ENCODE measurements around the gene OGA. TPM values are rescaled to one million over a fixed set of nuclear protein-coding genes. Genes with fewer than 3 reads are reported as not detected.

OGA gene
- total and polyA plus RNA-seq, 9 of the 15 experiments (the other 6 are each of a cell fraction or from before 2014, with no cell fraction given): 13.5 to 73.5 (median 59.5) TPM

GRCh38 chr10:101830322-101831168 lies 12.3 kb upstream of the OGA start (continued):
- TF ChIP-seq STAT6 (CRISPR knock-in tag; IDR thresholded peaks at IDR 0.05): no peak
- TF ChIP-seq ZNF232 (CRISPR knock-in tag; IDR thresholded peaks at IDR 0.05): no peak
- no peak for TF ChIP-seq ZNF584 (CRISPR knock-in tag; IDR thresholded peaks at IDR 0.05; ENCODE audit: low read depth)
- TF ChIP-seq GABPA (tag; conservative IDR thresholded peaks at IDR 0.05; ENCODE audit: low read depth): peak; percentile 66; the same call in 1 of the 2 replicates
- no peak for TF ChIP-seq CBFA2T2 (conservative IDR thresholded peaks at IDR 0.05)
- no peak for TF ChIP-seq POLR2AphosphoS5 (IDR thresholded peaks at IDR 0.05; ENCODE audit: control insufficient read depth, insufficient read depth, low read depth, low read length)
- TF ChIP-seq KDM1A (IDR thresholded peaks at IDR 0.05): no peak
- no peak for TF ChIP-seq GTF2F1 (IDR thresholded peaks at IDR 0.05; ENCODE audit: low read depth, low read length)
- TF ChIP-seq JUND (IDR thresholded peaks at IDR 0.05; ENCODE audit: borderline replicate concordance, low read depth, low read length): no peak
- peak; percentile 73; the same call in 1 of the 3 replicates for TF ChIP-seq JUND (tag; IDR thresholded peaks at IDR 0.05; ENCODE audit: borderline replicate concordance, low read depth, low read length)
- peak; percentile 39; the same call in 1 of the 2 replicates for TF ChIP-seq MAFF (IDR thresholded peaks at IDR 0.05; ENCODE audit: low read length)
- no peak for TF ChIP-seq PURB (CRISPR knock-in tag; IDR thresholded peaks at IDR 0.05; ENCODE audit: low read depth)
- peak; percentile 84 for TF ChIP-seq GABPB1 (CRISPR knock-in tag; IDR thresholded peaks at IDR 0.05)
- no peak for TF ChIP-seq DMBX1 (CRISPR knock-in tag; IDR thresholded peaks at IDR 0.05; ENCODE audit: borderline replicate concordance)
- no peak; the same call in 1 of the 2 replicates for TF ChIP-seq TCF3 (CRISPR knock-in tag; IDR thresholded peaks at IDR 0.05)
- no peak for TF ChIP-seq ZFPM2 (CRISPR knock-in tag; IDR thresholded peaks at IDR 0.05)
- no peak for TF ChIP-seq ZNF778 (CRISPR knock-in tag; IDR thresholded peaks at IDR 0.05)
- peak; percentile 92 for TF ChIP-seq TGIF2 (CRISPR knock-in tag; IDR thresholded peaks at IDR 0.05)
- peak; percentile 76; the same call in 1 of the 2 replicates for TF ChIP-seq CBFB (CRISPR knock-in tag; IDR thresholded peaks at IDR 0.05)
- TF ChIP-seq RAD51 (IDR thresholded peaks at IDR 0.05; ENCODE audit: borderline replicate concordance, low read depth): no peak
- no peak for TF ChIP-seq DIDO1 (tag; IDR thresholded peaks at IDR 0.05; ENCODE audit: low read depth)
- TF ChIP-seq ESRRB (CRISPR knock-in tag; IDR thresholded peaks at IDR 0.05; ENCODE audit: borderline replicate concordance): no peak
- TF ChIP-seq CBFA2T3 (IDR thresholded peaks at IDR 0.05): peak; percentile 43; the same call in 1 of the 2 replicates
- peak; percentile 95 for TF ChIP-seq HNRNPL (IDR thresholded peaks at IDR 0.05; ENCODE audit: low read depth, low read length)
- no peak for TF ChIP-seq PML (IDR thresholded peaks at IDR 0.05; ENCODE audit: low read length)
- TF ChIP-seq ELF4 (CRISPR knock-in tag; IDR thresholded peaks at IDR 0.05): peak; percentile 35; the same call in 1 of the 2 replicates
- TF ChIP-seq POLR2AphosphoS2 (IDR thresholded peaks at IDR 0.05; ENCODE audit: low read length): no peak
- peak; percentile 55; the same call in 1 of the 2 replicates for TF ChIP-seq NCOA1 (IDR thresholded peaks at IDR 0.05; ENCODE audit: low read depth)
- TF ChIP-seq TCFL5 (CRISPR knock-in tag; conservative IDR thresholded peaks at IDR 0.05): no peak

Data from K562 (cell line).